Mucosa of descending colon (tissue), 3 donors: ENCODE measurements around the gene FAM193A. TPM values are rescaled to one million over a fixed set of nuclear protein-coding genes. Genes with fewer than 3 reads are reported as not detected.
"Not testable (repeated sequence)": the region's sequence is repeated elsewhere in the genome, so short reads cannot be mapped to it uniquely, and the experiment has no call there.

Experiments
- ATAC-seq: fragments of 200-7000 bp; cut with Tn5 transposase; one replicate; pipeline ENCODE4 v1.9.1; 2020; ENCODE audit warnings: mild to moderate bottlenecking, moderate library complexity
- DNase-seq, 3 donors: peaks; one replicate each; pipeline ENCODE4 v3.0.0-alpha.2; 2020
- H3K36me3 ChIP-seq: fragments of 200-600 bp; one replicate; pipeline ENCODE4 v1.8.0; 2021; ENCODE audit warnings: low read depth, mild to moderate bottlenecking
- H3K4me1 ChIP-seq: fragments of 200-600 bp; one replicate; pipeline ENCODE4 v1.8.0; 2021; ENCODE audit warnings: low read depth, mild to moderate bottlenecking
- H3K4me3 ChIP-seq: fragments of 200-600 bp; one replicate; pipeline ENCODE4 v1.8.0; 2021; ENCODE audit warnings: mild to moderate bottlenecking
- H3K9me3 ChIP-seq: fragments of 200-600 bp; one replicate; pipeline ENCODE4 v1.8.0; 2021; ENCODE audit warnings: mild to moderate bottlenecking
- CTCF ChIP-seq: fragments of 200-600 bp; IDR thresholded peaks from one replicate; pipeline ENCODE4 v1.8.0; 2022; ENCODE audit warnings: antibody characterized with exemption, mild to moderate bottlenecking
- intact Hi-C, 2 donors: fragments of 100-400 bp; cut with DNase I in 1 of 2; cut with micrococcal nuclease in 1 of 2; formaldehyde crosslinking; loops; one replicate each; pipeline versions ENCODE4 v1.11.0 to v1.11.1; 2022; cut with DNase I, micrococcal nuclease
- total RNA-seq, 3 donors: library from RNA; stranded (reverse); fragmentation: NEBNext Ultra II Directional in 2 of 3; extraction: Animal tissue kit (Norgen Biotek cat#: 25700) in 2 of 3; gene quantifications; one replicate each; pipeline versions ENCODE4 v1.2.1 to v1.2.4, GENCODE V29; 2021 to 2023
- donor health status: DM: no; HTN: no; CAD: no; lungs with moderate emphysema.
- donor health status: DM: no; HTN: no; CAD: no.
- donor health status: DM: no; HTN: yes; CAD: no.

Gene FAM193A
- total RNA-seq, 3 donors from 2014 or later, result 26.7 to 35.2 (median 28.6) TPM

- intact Hi-C loops, result loop anchor here (10.0 kb wide), 3 partner anchors 48 to 178 kb away; no protein-coding TSS in a partner anchor
- DNase-seq, result no peak
- no peak for TF ChIP-seq CTCF
Observed at GRCh38 chr4:2767046-2767704, 230.7 kb downstream of the FAM193A start.

GRCh38 chr4:2767705-2768074, 231.2 kb downstream of the FAM193A start:
- no peak for ATAC-seq
- Histone ChIP-seq H3K4me1 (peaks cover 17% of the 10 kb centered on the region), H3K4me3 (no peak overlapping the region), H3K9me3 (no peaks in the 10 kb centered on the region), H3K36me3 (no peaks in the 10 kb centered on the region)
- DNase-seq, result no peak
- no peak for TF ChIP-seq CTCF
- intact Hi-C loops, result loop anchor here (10.0 kb wide), 3 partner anchors 47 to 177 kb away; no protein-coding TSS in a partner anchor

More at GRCh38 chr4:2767046-2767704, 230.7 kb downstream of the FAM193A start:
- H3K9me3 ChIP-seq, result no peaks in the 10 kb centered on the region
- peaks cover 19% of the 10 kb centered on the region for H3K4me1 ChIP-seq
- no peak overlapping the region for H3K4me3 ChIP-seq
- no peak for ATAC-seq
- no peaks in the 10 kb centered on the region for H3K36me3 ChIP-seq

GRCh38 chr4:2768124-2768523, 231.7 kb downstream of the FAM193A start:
- Histone ChIP-seq H3K9me3 (no peaks in the 10 kb centered on the region), H3K36me3 (no peaks in the 10 kb centered on the region), H3K4me1 (peaks cover 17% of the 10 kb centered on the region), H3K4me3 (no peak overlapping the region)
- no peak for TF ChIP-seq CTCF
- DNase-seq, result no peak
- intact Hi-C loops, result loop anchor here (10.0 kb wide), 3 partner anchors 47 to 177 kb away; no protein-coding TSS in a partner anchor
- no peak for ATAC-seq

- no peaks in the 10 kb centered on the region for H3K9me3 ChIP-seq
- TF ChIP-seq CTCF, result no peak
- DNase-seq, result no peak
- no peaks in the 10 kb centered on the region for H3K36me3 ChIP-seq
- intact Hi-C loops, result loop anchor here (10.0 kb wide), 3 partner anchors 46 to 176 kb away; no protein-coding TSS in a partner anchor
- H3K4me3 ChIP-seq, result no peak overlapping the region
- no peak for ATAC-seq
- peaks cover 10% of the 10 kb centered on the region for H3K4me1 ChIP-seq
Observed at GRCh38 chr4:2768921-2769336, 232.5 kb downstream of the FAM193A start.

- Histone ChIP-seq H3K36me3 (no peaks in the 10 kb centered on the region), H3K4me3 (no peak overlapping the region), H3K9me3 (no peaks in the 10 kb centered on the region), H3K4me1 (peaks cover 9% of the 10 kb centered on the region)
- intact Hi-C loops, result no loop called here
- no peak for TF ChIP-seq CTCF
- DNase-seq, result no peak
- ATAC-seq, result peak; percentile 54
Observed at GRCh38 chr4:2771264-2771663, 234.8 kb downstream of the FAM193A start.

- intact Hi-C loops, result loop anchor here in 1 of 2 donors (10.0 kb wide), 1 partner anchor 84 kb away; no protein-coding TSS in a partner anchor
- H3K4me1 ChIP-seq, ATAC-seq, H3K4me3 ChIP-seq, H3K36me3 ChIP-seq, DNase-seq, H3K9me3 ChIP-seq: not testable (repeated sequence)
Observed at GRCh38 chr4:2780643-2781042, 244.2 kb downstream of the FAM193A start.
